WTC11 (cell line): ENCODE data around the gene SLC48A1. TPM values are rescaled to one million over a fixed set of nuclear protein-coding genes. Genes with fewer than 3 reads are reported as not detected.

Experiments
- ATAC-seq: fragments of 200-7000 bp; cut with Tn5 transposase; 2 replicates; pipeline ENCODE4 v1.10.0; 2021; ENCODE audit warnings: mild to moderate bottlenecking, moderate library complexity
- CTCF ChIA-PET: fragments of 300-600 bp; sonication (Branson Sonifier 250); formaldehyde crosslinking; loops from one replicate; lab custom pipeline; 2021; ENCODE audit warnings: antibody characterized with exemption; lab: Charles Lee
- POLR2A ChIA-PET: fragments of 350-600 bp; sonication (Branson Sonifier 250); formaldehyde crosslinking; loops from one replicate; lab custom pipeline; 2021; ENCODE audit warnings: antibody characterized with exemption; lab: Charles Lee
- DNase-seq: peaks from one replicate; pipeline ENCODE4 v3.0.0; 2021; ENCODE audit warnings: low spot score
- H3K27ac Mint-ChIP-seq: 2 replicates; pipeline ENCODE4 v1.8.0; 2021; ENCODE audit warnings: mixed read lengths
- H3K27me3 Mint-ChIP-seq: 2 replicates; pipeline ENCODE4 v1.8.0; 2021; ENCODE audit warnings: low read depth, mild to moderate bottlenecking, moderate library complexity, mixed read lengths
- H3K36me3 Mint-ChIP-seq: 2 replicates; pipeline ENCODE4 v1.8.0; 2021; ENCODE audit warnings: mixed read lengths
- H3K4me1 Mint-ChIP-seq: 2 replicates; pipeline ENCODE4 v1.8.0; 2022; ENCODE audit warnings: mixed read lengths
- H3K4me3 Mint-ChIP-seq: 2 replicates; pipeline ENCODE4 v1.8.0; 2021; ENCODE audit warnings: mild to moderate bottlenecking, moderate library complexity, mixed read lengths
- H3K9me3 Mint-ChIP-seq: 2 replicates; pipeline ENCODE4 v1.8.0; 2021; ENCODE audit warnings: mixed read lengths
- CREM ChIP-seq: sonication (generic); formaldehyde crosslinking; IDR thresholded peaks from 2 replicates; pipeline ENCODE4 v1.8.1; 2022; ENCODE audit warnings: mild to moderate bottlenecking, missing genetic modification reagents, moderate library complexity
- ELF4 ChIP-seq: sonication (generic); formaldehyde crosslinking; IDR thresholded peaks from 2 replicates; pipeline ENCODE4 v1.8.1; 2022; ENCODE audit warnings: low read depth, mild to moderate bottlenecking, moderate library complexity, missing genetic modification reagents
- FOXJ3 ChIP-seq: sonication (generic); formaldehyde crosslinking; IDR thresholded peaks from 2 replicates; pipeline ENCODE4 v1.9.0; 2021; ENCODE audit warnings: missing genetic modification reagents, mild to moderate bottlenecking, borderline replicate concordance
- GABPB1 ChIP-seq: sonication (generic); formaldehyde crosslinking; IDR thresholded peaks from 2 replicates; pipeline ENCODE4 v1.8.1; 2023; ENCODE audit warnings: mild to moderate bottlenecking, missing genetic modification reagents
- HMGA2 ChIP-seq: fragments of 250-450 bp; sonication (Bioruptor Pico); IDR thresholded peaks from 2 replicates; pipeline ENCODE4 v1.4.0; 2021; ENCODE audit warnings: mild to moderate bottlenecking, moderate library complexity
- JAZF1 ChIP-seq: fragments of 250-450 bp; sonication (Bioruptor Pico); IDR thresholded peaks from 2 replicates; pipeline ENCODE4 v1.9.0; 2021; ENCODE audit warnings: moderate library complexity, mild to moderate bottlenecking, inconsistent platforms
- RELA ChIP-seq: sonication (generic); formaldehyde crosslinking; IDR thresholded peaks from 2 replicates; pipeline ENCODE4 v1.8.1; 2022; ENCODE audit warnings: missing genetic modification reagents, mild to moderate bottlenecking, borderline replicate concordance
- SMAD4 ChIP-seq: sonication (generic); formaldehyde crosslinking; IDR thresholded peaks from 2 replicates; pipeline ENCODE4 v1.8.0; 2022; ENCODE audit warnings: mild to moderate bottlenecking, missing genetic modification reagents
- SP1 ChIP-seq: sonication (generic); formaldehyde crosslinking; conservative IDR thresholded peaks from 2 replicates; pipeline ENCODE4 v1.8.1; 2022; ENCODE audit warnings: missing genetic modification reagents
- ZNF121 ChIP-seq: sonication (generic); formaldehyde crosslinking; IDR thresholded peaks from 2 replicates; pipeline ENCODE4 v1.8.0; 2023; ENCODE audit warnings: missing genetic modification reagents
- ZNF317 ChIP-seq: sonication (generic); formaldehyde crosslinking; IDR thresholded peaks from 2 replicates; pipeline ENCODE4 v1.8.1; 2023; ENCODE audit warnings: low read depth, mild to moderate bottlenecking, moderate library complexity, missing genetic modification reagents, borderline replicate concordance
- total RNA-seq: library from RNA; stranded (reverse); gene quantifications from 3 replicates; pipeline ENCODE4 v1.2.3, GENCODE V29; 2021
- TF ChIP-seq, protein P1 (sequence below): fragments of 200-600 bp; IDR thresholded peaks from 2 replicates; pipeline ENCODE4 v1.8.0; 2022; ENCODE audit warnings: antibody characterized with exemption
- TF ChIP-seq, protein P2 (sequence below): sonication (generic); formaldehyde crosslinking; IDR thresholded peaks from 2 replicates; pipeline ENCODE4 v1.8.1; 2022; ENCODE audit warnings: mild to moderate bottlenecking, moderate library complexity, missing genetic modification reagents

The SLC48A1 gene
- total RNA-seq, 1 experiment from 2014 or later, result 13.8 TPM

DNA sequence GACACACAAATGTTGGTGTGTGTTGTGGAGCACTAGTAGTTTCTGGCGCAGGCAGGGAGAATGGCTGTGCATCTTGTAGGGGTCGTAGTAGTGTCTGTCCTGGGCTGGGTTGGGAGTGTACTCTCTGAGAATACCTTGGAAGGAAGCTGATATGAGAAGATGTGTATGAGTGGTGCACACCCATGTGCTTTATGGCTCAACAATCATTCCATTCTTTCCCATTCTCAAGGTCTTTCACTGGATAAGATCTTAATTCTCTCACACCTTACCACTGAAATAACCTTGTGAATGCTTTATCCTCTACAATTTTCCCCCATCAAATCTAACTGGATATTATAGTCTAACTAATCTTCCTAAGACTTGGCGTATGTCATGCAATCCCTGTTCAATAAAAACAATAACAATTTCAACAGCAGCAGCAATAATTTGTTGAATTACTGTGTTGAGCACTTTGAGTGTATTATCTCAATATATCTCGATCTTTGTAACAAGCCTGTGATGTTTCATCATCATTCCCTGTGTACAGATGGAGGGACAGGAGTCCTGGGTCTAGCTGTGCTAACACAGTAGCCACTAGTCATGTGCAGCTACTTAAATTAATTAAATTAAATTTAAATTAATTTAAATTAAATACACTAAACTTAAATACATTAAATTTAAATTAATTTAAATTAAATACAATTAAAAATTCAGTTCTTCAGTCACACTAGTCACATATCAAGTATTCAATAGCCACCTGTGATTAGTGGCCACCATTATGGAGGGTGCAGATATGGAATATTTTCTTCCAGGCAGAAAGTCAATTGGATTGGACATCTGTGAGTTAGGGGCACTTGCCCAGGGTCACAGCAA, 3.6 kb upstream of the SLC48A1 start:
- no peak for ATAC-seq

DNA sequence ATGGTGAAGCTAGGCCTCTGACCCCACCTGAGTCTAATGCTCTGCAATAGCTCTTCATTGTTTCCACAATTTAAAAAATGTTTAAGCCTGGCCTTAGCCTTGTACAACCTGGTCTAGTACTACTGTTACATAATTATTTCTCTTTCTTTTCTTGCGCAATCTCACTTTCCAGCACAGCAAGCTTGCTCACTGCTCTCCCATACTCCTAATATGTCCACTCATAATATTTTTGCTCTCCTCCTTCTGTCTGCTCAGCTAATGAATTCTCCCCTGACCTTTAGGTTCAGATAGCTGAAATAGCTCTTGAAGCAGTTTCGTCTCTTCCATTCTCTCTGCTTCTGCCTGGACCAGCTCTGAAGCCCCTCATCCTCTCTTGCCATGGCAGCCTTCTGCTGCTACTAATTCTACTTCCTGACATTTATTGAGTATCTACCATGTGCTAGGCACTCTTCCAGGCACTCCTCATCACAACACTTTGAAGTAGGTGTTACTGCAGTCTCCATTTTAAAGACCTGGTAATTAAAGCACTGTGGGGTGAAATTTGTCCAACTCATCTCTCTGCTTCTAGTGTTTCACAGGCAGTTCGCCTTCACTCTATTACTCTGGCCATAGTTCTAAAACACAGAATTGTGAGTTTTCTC, 2.8 kb upstream of the SLC48A1 start:
- CTCF ChIA-PET, result interaction anchor here (0.5 to 19.3 kb wide), 6 partner anchors 8 to 68 kb away, joined by 4 to 735 read pairs (median 110); partner anchors contain the start of gene RAPGEF3
- no peaks in the 10 kb centered on the region for H3K36me3 Mint-ChIP-seq

More for the DNA sequence above, 3.6 kb upstream of the SLC48A1 start:
- Mint-ChIP-seq H3K36me3 (no peaks in the 10 kb centered on the region), H3K4me1 (peaks cover 25% of the 10 kb centered on the region), H3K4me3 (no peak overlapping the region), H3K27me3 (peaks cover 16% of the 10 kb centered on the region), H3K9me3 (no peaks in the 10 kb centered on the region), H3K27ac (no peak overlapping the region)
- no peak for DNase-seq
- POLR2A ChIA-PET, result interaction anchor here (1.1 kb wide), 1 partner anchor 25 kb away, joined by 3 read pairs; no protein-coding TSS in a partner anchor
- CTCF ChIA-PET, result interaction anchor here (0.5 to 19.3 kb wide), 8 partner anchors 9 to 69 kb away, joined by 3 to 735 read pairs (median 60); partner anchors contain the start of gene RAPGEF3
- TF ChIP-seq SP1 (CRISPR knock-in tag) (no peak), FOXJ3 (CRISPR knock-in tag) (no peak), GABPB1 (peak; percentile 85), RELA (CRISPR knock-in tag) (no peak), HMGA2 (CRISPR knock-in tag) (peak; percentile 99)
- TF ChIP-seq, all 79 proteins: peak for 2

DNA sequence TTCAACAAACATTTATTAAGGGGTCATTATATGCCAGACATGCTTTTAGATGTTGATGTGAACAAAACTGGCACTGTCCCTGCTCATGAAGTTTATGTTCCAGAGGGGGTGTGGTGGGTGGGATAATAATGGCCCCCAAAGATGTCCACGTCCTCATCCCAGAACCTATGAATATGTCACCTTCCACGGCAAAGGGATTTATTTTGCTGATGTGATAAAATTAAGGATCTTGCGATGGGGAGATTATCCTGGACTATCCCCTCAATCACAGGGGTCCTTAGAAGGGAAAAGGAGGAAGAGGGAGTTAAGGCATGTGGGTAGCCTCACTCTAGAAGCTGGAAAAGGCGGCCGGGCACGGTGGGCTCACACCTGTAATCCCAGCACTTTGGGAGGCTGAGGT, 1.7 kb upstream of the SLC48A1 start:
- H3K27me3 Mint-ChIP-seq, result peaks cover 27% of the 10 kb centered on the region
- CTCF ChIA-PET, result interaction anchor here (1.7 to 19.3 kb wide), 6 partner anchors 8 to 67 kb away, joined by 7 to 735 read pairs (median 34); partner anchors contain the start of genes ENDOU and RAPGEF3
- no peaks in the 10 kb centered on the region for H3K9me3 Mint-ChIP-seq
- no peak for DNase-seq
- POLR2A ChIA-PET, result no interaction called here
- no peak overlapping the region for H3K4me3 Mint-ChIP-seq
- no peak for ATAC-seq
- TF ChIP-seq CREM (CRISPR knock-in tag) (no peak), ELF4 (CRISPR knock-in tag) (no peak)
- TF ChIP-seq, protein P1, sequence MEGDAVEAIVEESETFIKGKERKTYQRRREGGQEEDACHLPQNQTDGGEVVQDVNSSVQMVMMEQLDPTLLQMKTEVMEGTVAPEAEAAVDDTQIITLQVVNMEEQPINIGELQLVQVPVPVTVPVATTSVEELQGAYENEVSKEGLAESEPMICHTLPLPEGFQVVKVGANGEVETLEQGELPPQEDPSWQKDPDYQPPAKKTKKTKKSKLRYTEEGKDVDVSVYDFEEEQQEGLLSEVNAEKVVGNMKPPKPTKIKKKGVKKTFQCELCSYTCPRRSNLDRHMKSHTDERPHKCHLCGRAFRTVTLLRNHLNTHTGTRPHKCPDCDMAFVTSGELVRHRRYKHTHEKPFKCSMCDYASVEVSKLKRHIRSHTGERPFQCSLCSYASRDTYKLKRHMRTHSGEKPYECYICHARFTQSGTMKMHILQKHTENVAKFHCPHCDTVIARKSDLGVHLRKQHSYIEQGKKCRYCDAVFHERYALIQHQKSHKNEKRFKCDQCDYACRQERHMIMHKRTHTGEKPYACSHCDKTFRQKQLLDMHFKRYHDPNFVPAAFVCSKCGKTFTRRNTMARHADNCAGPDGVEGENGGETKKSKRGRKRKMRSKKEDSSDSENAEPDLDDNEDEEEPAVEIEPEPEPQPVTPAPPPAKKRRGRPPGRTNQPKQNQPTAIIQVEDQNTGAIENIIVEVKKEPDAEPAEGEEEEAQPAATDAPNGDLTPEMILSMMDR, result no peak
- no peak overlapping the region for H3K27ac Mint-ChIP-seq
- H3K36me3 Mint-ChIP-seq, result no peaks in the 10 kb centered on the region
- peaks cover 28% of the 10 kb centered on the region for H3K4me1 Mint-ChIP-seq

More for the DNA sequence above, 2.8 kb upstream of the SLC48A1 start:
- ATAC-seq (no peak), DNase-seq (no peak)
- peaks cover 20% of the 10 kb centered on the region for H3K27me3 Mint-ChIP-seq
- H3K4me3 Mint-ChIP-seq, result no peak overlapping the region
- POLR2A ChIA-PET, result no interaction called here
- no peaks in the 10 kb centered on the region for H3K9me3 Mint-ChIP-seq
- peaks cover 25% of the 10 kb centered on the region for H3K4me1 Mint-ChIP-seq
- no peak overlapping the region for H3K27ac Mint-ChIP-seq
- TF ChIP-seq GABPB1 (peak; percentile 41; the same call in 1 of the 2 replicates), SMAD4 (CRISPR knock-in tag) (no peak)

DNA sequence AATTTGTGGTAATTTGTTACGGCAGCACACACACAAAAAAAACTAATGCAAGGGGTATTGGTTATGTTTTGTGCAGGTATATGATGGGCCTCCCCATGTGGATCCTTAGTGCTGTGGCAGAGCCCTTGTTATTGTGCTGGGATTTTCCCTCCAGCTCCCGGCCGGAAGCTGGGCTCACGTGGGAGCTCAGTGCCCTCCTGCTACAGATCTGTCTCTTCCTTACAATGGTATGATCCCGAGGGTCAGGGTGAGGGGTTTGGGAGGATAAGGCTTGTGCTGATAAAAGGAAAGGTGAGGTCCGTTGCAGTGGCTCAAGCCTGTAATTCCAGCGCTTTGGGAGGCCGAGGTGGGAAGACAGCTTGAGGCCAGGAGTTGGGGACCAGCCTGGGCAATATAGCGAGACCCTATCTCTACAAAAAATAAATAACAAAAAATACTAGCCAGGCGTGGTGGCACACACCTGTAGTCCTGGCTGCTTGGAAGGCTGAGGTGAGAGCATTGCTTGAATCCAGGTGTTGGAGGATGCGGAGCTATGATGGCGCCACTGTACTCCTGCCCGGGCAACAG, 861 bp upstream of the SLC48A1 start:
- Mint-ChIP-seq H3K27ac (peak overlapping the region; percentile 32; the same call in 1 of the 2 replicates), H3K27me3 (peaks cover 27% of the 10 kb centered on the region), H3K4me1 (peaks cover 28% of the 10 kb centered on the region), H3K9me3 (no peaks in the 10 kb centered on the region), H3K36me3 (no peaks in the 10 kb centered on the region), H3K4me3 (peak overlapping the region; percentile 67)
- no peak for ATAC-seq
- CTCF ChIA-PET, result interaction anchor here (0.9 to 19.3 kb wide), 17 partner anchors 9 to 135 kb away, joined by 3 to 735 read pairs (median 4); partner anchors contain the start of genes ENDOU and RAPGEF3
- peak; percentile 65; the same call in 1 of the 2 replicates for TF ChIP-seq ZNF121 (CRISPR knock-in tag)
- TF ChIP-seq, protein P2, sequence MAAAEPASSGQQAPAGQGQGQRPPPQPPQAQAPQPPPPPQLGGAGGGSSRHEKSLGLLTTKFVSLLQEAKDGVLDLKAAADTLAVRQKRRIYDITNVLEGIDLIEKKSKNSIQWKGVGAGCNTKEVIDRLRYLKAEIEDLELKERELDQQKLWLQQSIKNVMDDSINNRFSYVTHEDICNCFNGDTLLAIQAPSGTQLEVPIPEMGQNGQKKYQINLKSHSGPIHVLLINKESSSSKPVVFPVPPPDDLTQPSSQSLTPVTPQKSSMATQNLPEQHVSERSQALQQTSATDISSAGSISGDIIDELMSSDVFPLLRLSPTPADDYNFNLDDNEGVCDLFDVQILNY (CRISPR knock-in tag), result no peak
- TF ChIP-seq ZNF317 (CRISPR knock-in tag), result no peak
- TF ChIP-seq JAZF1 (CRISPR knock-in tag), result no peak
- POLR2A ChIA-PET, result interaction anchor here (0.8 to 2.4 kb wide), 3 partner anchors 13 to 66 kb away, joined by 3 to 6 read pairs (median 5); partner anchors contain the start of genes RAPGEF3 and RPAP3
- no peak for DNase-seq
